NT2/D1 (cell line): ENCODE results near the gene PRG2.

Experiments
- YY1 ChIP-seq: IDR thresholded peaks from 2 replicates; pipeline ENCODE4 v1.6.1; 2011; ENCODE audit not compliant: insufficient read length, insufficient read depth
- ZNF274 ChIP-seq: IDR thresholded peaks from 2 replicates; pipeline ENCODE4 v1.6.1; 2011; ENCODE audit warnings: mild to moderate bottlenecking, low read depth, low read length

DNA sequence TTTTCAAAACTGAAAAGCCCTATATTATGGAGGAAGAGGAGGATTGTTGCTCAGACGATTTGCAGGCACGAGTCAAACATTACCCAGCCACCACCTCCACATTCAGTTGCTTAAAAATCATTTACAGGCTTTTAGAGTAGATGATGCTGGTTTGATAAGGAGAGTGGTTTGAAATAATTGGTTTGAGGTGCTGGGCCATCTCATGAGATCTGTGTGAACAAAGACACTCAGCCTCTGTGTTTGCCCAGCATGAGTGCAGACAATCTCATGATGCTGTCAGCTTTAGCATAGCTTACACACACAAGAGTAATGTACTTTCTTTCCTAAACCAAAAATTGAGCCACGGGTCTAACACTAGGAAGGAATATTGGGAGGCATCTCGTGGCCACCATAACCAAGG lies 32.2 kb upstream of the PRG2 start:
- TF ChIP-seq YY1 (no peak), ZNF274 (no peak)
